Fibroblast of skin of scalp (primary cell): ENCODE measurements around the gene CYB561D1.
A peak's percentile ranks its signal among the peaks of the same experiment; 100 is the strongest.

Experiments used
- DNase-seq: peaks from one replicate; pipeline ENCODE4 v3.0.0-alpha.2; 2013

The CYB561D1 gene

DNA sequence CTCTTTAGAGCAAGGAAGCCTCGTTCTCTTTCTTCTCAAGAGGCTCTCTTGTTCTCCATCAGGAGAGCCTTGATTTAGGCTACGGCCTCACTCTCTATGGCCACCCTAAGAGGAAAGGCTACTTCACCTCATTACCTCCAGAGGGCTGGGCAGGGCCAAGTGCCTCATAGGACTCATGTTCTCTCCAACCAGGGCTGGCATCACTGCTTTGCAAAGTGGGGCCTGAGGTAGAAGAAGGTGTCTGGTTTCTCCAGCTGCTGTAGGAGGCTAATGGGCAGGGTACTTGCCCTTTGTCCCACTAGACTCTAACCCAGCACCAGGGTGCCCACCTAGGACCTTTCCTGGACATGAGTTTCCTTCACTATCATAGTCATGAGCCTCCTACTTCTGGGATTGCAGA lies 12.2 kb upstream of the CYB561D1 start:
- DNase-seq = no peak

DNA sequence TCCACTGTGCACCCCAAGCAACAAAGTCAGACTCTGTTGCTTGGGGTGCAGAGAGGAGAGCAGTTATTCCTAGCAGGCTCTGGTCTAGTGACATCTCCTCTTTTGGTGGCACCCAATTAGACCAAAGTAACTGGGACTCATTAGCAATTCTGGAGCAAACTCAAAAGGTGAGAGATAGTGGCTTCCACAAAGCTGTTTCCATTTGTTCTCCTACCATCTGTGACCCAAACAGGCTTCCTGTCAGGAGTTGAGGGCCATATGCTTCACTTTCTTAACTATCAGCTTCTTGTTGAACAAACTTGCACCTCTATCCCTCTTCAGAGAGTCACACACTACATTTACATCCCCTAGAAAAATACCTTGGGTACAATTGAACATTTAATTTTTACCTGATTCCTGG lies 11.7 kb upstream of the CYB561D1 start:
- DNase-seq = no peak

DNA sequence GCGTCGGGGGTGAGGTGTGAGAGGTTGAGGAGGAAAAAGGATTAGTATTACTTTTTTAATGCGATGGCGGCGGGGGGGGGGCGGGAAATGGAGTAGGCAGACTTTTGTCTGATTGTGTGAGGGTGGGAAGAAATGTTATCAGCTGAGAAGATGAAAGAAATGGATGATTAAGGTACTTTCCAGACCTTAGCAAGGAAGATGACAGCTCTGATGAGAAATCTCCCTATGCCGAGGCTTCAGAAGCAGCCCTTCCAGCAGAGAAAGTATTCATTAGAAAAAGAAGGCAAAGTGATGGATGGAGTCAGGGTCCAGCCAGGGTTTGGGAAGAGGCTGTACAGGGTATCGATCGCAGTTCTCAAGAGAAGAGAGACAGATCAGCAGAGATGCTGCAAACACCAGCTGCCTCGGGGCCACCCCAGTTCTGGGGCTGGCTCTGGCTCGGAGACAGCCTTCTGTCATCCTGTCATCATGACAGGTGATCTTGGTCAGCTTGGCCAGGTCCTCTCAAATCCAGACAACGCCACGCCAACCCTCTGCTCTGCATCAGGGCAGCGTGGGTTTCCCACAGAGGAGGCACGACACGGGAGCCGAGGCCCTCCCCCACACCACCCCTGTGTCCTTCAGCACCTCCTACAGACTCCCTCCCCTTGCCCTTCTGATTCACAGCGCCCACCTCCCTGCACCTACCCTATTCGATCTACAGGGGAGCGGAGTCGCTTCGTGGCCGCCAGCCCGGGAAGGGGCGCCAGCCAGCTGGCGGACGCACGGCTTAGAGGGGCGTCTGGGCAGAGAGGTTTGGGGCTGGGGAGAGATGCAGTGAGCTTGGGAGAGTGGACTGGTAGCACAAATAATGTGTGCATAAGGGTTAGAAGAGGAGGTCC lies 10.9 kb upstream of the CYB561D1 start:
- DNase-seq = no peak

DNA sequence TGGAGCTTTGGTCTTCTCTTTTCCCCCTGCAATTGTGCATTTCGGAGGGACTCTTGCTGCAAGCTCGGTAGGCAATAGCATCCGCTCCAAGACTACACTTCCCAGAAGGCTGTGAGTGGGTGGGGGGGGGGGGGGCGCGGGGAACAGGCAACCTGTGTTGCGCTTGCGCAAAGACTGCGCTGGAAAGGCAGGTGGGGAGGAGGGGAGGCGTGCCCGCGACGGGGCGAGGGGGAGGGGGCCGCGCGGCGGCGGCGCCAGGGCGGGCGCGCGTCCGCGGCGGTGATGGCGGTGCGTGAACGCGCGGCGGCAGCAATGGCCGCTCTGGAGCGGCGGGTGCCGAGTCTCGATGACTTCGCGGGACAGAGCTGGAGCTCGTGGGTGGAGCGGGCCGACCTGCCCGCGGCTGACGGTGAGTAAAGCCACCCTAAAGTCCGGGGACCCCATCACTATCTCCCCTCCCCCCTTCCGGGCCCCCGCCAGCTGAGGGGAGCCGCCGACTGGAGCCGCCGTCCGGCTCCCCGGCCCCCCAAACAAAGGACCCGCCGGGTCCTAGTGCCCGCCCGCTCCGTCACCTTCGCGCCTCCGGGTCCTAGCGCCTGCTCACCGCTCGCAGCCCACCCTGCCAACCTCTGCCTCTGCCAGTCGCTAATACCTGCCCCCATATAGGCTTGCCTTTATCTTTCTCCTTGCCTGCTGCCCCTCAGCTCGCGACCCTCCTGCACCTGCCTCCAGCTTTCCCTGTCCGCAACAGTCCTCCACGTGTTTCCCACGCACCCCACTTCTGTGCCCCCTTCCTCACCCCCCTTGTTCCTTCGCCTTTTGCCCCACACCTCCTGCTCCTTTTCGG lies 10.0 kb upstream of the CYB561D1 start, which contains the start of gene ATXN7L2:
Gene ATXN7L2 (plus strand): TSS at position 234 of the 847 bp plus-strand sequence. CDS start 49 bp downstream, at position 283.
- peak; percentile 93 for DNase-seq

DNA sequence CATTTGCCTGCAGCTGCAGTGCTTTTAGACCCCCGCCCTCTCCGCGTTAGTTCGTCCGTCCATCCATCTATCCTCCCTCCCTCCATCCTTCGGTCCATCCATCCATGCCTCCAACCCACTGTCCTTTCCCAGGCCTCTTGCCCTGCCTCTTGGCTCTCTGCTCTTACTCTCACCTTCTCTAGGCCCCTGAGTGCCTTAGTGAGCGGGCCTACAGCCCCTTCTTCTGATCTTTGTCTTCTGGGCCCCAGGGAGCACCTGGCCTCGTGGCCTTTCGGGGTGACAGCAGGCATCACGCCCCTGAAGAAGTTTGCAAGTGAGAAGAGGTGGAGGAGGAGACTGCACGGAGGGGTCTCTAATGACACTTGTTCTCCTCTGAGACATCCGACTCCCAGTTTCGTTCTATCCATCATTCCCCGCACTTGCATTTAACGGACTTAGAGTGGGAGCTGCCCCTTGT lies 9.3 kb upstream of the CYB561D1 start:
- no peak for DNase-seq

DNA sequence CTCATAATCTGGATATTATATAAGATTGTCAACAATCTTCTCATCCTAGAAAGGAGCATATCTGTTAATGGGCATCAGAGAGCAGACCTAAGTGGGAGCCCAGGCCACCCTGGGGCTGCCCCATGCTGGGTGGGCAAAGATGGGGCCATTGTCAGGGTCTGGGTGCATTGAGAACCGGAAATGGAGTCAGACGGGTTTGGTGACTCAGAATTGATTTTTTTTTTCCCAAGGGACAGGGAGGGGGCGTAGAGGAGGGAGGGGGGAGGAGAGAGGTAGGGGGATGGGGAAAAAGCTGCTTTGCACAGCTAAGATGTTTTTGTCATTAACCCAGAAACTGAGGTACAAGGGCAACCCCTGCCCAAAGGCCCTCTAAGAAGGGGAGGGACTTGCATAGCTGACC lies 8.9 kb upstream of the CYB561D1 start:
- peak; percentile 53 for DNase-seq

DNA sequence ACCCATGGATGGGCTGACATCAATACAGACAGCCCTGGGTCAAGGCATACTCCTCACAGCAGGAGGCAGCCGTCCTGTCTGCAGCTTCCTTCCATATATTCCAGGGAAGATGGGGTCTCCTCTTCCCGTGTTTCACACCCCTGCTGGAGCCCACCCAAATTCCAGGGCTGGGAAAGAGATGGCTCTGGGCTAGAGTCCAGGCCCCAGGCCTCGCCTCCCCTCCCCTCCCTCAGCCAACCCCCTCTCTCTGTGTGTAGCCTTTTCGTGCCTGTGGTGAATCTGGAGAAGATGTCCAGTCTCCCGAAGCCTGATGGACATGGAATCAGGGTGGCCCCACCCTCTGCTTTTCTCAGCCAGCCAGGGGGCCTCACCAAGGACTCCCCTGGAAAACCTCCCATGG lies 6.6 kb upstream of the CYB561D1 start:
- no peak for DNase-seq

DNA sequence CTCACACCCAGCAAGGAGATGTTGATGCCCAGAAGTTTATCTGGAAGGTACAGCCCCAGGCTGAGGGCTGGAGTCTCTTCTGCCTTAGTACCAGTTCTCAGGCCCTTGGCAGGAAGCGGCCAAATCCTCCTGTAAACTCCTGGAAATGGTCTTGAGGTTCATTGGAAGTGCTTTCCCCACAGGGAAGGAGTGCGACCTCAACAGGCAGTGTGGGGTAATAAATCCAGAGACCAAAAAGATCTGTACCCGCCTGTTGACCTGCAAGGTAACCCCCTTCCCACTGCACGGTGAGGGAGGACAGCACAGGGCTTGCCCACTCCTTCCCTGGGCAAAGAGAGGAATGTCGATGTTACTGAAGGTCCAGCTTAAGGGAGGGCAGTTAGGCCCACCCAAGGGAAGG lies 5.7 kb upstream of the CYB561D1 start:
- DNase-seq = no peak

DNA sequence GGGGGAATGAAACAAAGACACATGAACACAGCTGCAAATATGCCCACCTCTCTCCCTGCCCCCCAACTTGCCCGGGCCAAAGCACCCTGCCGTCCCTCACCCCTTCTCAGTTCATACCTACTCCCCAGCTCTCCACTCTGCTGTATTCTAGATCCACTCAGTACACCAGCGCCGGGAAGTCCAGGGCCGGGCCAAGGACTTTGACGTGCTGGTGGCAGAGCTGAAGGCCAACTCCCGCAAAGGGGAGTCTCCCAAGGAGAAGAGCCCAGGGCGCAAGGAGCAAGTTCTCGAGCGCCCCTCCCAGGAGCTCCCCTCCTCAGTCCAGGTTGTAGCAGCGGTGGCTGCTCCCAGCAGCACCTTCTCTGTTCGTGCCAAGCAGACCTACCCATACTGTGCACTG lies 5.2 kb upstream of the CYB561D1 start:
- no peak for DNase-seq

DNA sequence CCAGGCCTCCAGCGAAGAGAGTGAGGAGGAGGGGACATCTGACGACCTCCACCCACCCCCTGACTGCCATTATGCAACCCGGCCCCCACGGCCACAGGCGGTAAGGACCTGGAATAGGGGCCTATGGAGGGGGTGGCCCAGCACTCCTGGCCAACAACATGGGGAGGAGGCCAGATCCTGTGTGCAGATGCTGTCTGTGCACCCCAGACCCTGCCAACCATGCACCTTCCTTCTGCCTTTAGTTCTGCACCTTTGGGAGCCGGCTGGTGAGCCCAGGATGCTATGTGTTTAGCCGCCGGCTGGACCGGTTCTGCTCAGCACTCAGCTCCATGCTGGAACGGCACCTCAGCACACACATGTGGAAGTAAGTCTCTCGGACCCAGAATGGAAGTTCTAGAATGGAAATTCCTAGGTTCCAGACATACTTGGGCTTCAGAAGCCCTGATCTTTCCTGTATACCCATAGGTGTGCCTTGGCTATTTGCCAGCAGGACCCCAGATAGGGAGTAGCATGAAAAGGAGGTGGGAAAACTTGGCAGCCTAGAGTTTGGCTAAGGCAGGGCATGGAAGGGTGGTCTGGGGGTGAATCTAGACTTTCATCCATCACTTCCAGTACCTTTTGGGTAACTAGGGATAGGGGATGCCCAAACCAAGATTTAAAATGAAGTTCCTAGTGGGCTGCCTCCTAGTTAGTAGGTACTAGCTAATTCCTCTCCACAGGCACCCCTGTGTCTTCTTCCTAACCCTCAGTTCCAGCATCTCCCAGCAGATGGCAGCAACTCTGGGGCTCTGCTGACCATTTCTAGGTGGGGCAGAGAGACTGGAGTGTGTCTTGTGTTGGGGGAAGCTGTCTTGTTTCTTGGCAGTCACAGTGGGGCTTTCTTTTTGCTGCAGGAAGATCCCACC lies 3.6 kb upstream of the CYB561D1 start:
- peak; percentile 71 for DNase-seq

DNA sequence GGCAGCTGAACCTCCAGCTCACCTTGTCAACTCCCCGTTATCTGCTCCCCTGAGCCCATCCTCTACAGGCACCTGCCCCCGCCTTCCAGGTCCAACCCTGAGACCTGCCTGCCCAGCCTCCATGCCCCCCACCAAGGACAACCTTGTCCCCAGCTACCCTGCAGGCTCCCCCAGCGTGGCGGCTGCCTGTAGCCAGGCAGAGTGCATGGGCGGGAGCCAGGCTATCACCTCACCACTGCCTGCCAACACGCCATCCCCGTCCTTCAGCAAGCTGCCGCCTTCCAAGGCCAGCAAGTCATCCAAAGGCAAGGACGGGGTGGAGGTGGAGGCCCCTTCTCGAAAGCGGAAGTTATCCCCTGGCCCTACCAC lies 3.0 kb upstream of the CYB561D1 start:
- no peak for DNase-seq

DNA sequence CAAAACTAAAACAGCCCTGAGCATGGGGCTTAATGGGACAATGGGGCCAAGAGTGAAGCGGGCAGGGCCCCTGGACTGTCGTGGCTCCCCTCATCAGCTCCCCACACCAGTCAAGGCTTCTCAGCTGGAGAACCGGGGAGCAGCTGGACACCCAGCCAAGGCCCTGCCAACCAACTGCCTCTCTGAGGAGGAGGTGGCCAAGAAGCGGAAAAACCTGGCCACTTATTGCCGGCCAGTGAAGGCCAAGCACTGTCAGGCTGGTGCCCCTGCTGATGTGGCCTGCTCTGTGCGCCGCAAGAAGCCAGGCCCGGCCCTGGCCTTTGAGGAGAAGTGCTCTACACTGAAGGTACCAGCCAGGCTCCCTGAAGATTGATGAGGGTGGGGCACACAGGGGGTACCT lies 2.5 kb upstream of the CYB561D1 start:
- no peak for DNase-seq

DNA sequence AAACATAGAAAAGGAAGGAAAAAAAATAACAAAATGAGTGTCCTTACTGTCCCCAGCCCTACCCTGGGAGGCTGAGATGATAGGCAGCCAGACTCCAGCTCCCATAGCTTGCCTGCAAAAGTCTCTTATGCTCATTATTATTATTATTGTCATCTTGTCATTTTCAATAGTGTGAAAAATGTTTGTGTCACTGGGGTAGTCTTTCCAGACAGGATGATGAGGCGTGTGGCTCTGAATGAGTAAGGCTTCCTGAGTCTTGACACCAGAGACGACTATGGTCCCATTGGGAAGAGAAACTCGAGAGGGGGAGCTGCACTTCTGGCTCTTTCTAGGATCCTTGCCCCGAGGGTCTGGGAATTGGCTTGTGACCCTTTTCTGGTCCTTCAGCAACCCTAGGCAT lies 1.1 kb upstream of the CYB561D1 start:
- DNase-seq = no peak

DNA sequence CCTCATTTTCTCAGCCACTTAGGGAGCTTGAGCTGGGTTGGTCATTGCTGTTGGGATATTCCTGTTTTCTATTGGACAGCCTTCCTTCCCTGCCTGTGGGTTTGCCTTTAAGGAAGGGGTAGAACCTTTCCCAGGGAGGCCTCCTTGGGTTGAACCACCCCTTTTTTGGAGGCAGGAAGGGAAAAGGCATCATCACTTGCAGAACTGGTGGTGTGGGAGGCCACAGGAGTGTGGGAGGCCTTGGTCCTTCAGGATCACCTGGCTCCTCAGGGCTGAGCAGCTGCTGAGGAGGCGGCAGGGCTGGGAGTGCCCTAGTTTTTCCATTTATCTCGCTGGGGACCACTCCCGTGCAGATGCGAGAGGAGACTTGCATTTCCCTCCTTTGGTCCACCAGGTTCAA lies 667 bp upstream of the CYB561D1 start:
- no peak for DNase-seq

DNA sequence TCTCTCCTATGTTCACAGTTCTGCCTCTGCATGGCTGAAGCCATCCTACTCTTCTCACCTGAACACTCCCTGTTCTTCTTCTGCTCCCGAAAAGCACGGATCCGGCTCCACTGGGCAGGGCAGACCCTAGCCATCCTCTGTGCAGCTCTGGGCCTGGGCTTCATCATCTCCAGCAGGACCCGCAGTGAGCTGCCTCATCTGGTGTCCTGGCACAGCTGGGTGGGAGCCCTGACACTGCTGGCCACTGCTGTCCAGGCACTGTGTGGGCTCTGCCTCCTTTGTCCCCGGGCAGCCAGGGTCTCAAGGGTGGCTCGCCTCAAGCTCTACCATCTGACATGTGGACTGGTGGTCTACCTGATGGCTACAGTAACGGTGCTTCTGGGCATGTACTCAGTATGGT lies 1.8 kb downstream of the CYB561D1 start:
- DNase-seq = no peak

DNA sequence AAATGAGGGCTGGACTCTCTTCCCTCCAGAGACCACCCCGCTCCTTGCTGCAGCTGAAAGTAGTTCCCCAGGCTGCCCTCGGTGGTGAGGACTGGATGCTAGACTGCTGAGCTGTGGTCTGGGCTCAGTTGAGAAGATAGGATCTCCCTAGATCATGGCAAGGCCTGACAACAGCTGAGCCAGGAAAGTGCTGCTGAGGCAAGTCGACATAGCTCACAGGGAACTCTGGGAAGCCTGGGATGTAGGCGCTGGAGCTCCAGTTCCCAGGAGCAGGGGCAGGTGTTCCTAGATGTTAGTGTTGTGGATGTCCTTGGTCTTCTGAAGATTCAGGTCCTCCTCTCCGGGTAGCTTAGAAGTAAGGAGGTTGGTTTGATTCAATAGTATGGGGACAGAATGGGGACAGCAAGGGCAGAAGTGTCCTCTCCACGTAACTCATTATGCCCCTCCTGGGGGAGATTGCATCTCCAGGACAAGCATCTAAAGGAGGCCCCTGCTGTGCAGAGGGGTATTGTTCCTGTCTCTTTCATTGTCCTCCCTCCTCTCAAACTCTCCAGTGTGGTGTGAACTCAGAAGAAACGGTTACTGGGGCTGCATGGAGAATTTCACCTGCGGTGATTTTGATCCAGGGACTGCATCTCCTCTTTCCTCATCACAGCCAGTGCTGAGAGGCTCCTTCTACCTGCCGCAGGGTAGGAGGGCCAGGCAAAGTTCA lies 3.7 kb downstream of the CYB561D1 start:
- DNase-seq = no peak

DNA sequence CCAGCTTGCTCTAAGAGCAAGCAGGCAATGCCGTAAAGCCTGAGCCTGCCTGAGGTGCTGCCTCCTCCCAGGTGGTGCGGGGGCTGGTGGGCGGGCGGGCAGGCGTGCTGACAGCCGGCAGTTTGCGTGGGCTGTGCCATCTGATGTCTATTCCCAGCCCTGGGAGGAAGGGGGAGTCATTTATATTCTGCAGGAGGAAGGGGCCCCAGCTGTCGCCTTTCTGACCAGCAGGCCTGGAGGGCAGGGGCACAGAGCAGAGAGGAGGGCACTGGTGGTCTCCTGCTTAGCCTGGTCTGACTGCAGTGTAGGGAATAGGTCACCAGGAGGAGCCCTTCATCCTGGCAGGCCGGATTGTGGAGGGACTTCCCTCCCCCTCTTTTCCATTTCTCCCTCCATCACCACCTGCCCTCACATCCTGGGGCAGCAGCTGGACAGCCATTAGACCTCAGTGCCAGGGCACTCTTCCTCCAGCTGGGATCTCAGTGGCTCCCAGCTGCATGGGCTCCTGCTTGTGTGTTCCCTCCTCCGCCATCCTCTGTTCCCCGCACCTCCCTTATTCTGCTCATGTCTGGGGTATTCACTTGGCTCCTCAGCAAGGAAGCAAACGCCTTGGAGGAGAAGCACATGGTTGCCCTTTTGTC lies 4.4 kb downstream of the CYB561D1 start:
- peak; percentile 29 for DNase-seq

DNA sequence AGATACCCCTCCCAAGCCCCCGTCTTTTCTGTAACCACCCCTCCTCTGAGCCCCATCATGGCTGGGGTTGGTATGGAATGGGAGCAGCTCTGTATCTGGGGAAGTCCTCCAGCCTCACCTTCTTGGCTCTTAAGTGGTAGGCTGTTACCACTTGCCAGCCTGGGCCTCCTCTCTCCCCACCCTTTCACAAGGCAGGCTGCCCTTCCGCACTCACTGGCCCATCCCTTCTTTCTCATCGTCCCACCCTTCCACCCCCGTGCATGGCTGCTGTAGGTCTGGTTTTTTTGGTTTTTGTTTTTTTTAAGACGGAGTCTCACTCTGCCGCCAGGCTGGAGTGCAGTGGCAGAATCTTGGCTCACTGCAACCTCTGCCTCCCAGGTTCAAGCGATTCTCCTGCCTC lies 5.2 kb downstream of the CYB561D1 start:
- no peak for DNase-seq

DNA sequence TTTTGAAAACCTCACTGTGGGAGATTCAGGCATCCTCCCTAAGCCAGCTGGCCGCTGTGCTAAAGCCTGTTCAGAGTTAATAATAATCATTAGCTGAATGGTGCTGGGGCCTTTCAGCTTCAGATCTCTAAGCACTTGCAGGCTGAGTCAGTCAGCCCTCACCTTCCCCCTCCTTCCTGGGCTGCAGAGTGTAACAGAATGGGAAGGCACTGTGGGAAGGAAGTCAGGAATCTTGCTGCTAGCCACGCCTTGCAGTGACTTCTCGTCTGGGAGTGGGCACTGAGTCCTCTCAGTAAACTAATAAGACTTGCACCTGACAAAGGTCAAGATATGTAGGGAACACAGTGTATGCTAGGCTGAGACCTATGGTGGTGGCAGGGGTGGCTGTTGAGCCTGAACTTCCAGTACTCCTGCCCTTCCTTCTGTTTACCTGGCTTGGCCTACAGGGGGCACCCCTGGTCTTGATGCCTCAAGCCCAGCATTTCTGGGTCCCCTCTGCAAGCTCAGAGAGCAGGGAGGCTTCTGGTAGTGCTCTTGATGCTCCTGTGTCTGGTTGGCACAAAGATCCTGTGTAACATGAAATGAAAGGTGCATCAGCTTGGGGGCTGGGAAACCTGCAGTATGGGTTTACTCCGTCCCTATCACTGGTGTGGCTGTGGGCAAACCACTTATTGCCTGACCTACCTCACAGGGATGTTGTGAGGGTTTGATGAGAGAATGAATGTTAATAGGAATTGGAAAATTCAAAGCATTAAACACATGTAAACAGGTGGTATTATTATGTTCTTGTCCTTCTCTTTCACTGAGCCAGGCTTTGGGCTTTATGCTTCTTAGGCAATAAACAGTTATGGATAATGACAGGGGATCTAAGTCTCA lies 6.0 kb downstream of the CYB561D1 start:
- DNase-seq = peak; percentile 30

DNA sequence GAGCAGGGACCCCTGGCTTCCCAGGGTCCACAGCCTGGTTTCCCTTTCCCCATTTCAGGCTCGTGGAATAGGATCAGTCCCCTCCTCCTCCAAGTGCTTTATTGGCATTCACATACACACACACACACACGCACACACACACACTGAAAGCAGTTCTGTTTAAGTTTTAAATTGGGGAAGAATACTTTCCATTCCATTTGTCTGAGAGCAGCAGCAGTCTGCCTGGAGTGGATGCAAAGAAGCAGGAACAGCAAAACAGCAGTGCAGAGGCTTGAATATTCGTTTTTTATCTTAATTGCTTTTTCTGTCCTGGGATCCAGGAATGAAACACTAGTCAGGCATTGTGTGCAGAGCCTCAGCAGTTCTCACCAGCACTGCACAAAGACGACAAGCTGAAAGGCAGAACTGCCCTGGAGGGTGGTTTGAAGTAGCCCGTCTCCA lies 7.1 kb downstream of the CYB561D1 start:
- DNase-seq = peak; percentile 77
